Calu3 (cell line): ENCODE measurements around the gene OR2S2. TPM values are rescaled to one million over a fixed set of nuclear protein-coding genes. Genes with fewer than 3 reads are reported as not detected.
"Not testable (repeated sequence)": the region's sequence is repeated elsewhere in the genome, so short reads cannot be mapped to it uniquely, and the experiment has no call there.

ENCODE experiments used
- BruUV-seq: library from RNA; stranded (reverse); fragments of 400-500 nt; replicated peaks from 2 replicates; lab custom pipeline; 2021; lab: Mats Ljungman, UMichigan
- CTCF ChIA-PET: fragments of 300-600 bp; sonication (Branson Sonifier 250); formaldehyde crosslinking; loops from one replicate; lab custom pipeline; 2022; ENCODE audit warnings: antibody characterized with exemption; lab: Charles Lee
- DNase-seq: peaks from one replicate; pipeline ENCODE4 v3.0.0; 2022
- H3K27ac Mint-ChIP-seq: one replicate; pipeline ENCODE4 v1.8.0; 2022; ENCODE audit warnings: mixed read lengths; ENCODE audit not compliant: unreplicated experiment
- H3K27me3 Mint-ChIP-seq: one replicate; pipeline ENCODE4 v1.8.0; 2022; ENCODE audit warnings: mixed read lengths; ENCODE audit not compliant: unreplicated experiment
- H3K36me3 Mint-ChIP-seq: one replicate; pipeline ENCODE4 v1.8.0; 2022; ENCODE audit warnings: mild to moderate bottlenecking, moderate library complexity, mixed read lengths; ENCODE audit not compliant: insufficient read depth, unreplicated experiment
- H3K4me1 Mint-ChIP-seq: one replicate; pipeline ENCODE4 v1.8.0; 2022; ENCODE audit warnings: mild to moderate bottlenecking, low read depth, mixed read lengths; ENCODE audit not compliant: unreplicated experiment
- H3K4me3 Mint-ChIP-seq: one replicate; pipeline ENCODE4 v1.8.0; 2022; ENCODE audit warnings: mild to moderate bottlenecking, low read depth, moderate library complexity, mixed read lengths; ENCODE audit not compliant: unreplicated experiment
- H3K9me3 Mint-ChIP-seq: one replicate; pipeline ENCODE4 v1.8.0; 2022; ENCODE audit warnings: low read depth, mixed read lengths; ENCODE audit not compliant: unreplicated experiment
- CTCF ChIP-seq: fragments of 200-600 bp; IDR thresholded peaks from one replicate; pipeline ENCODE4 v1.8.0; 2022; ENCODE audit warnings: antibody characterized with exemption; ENCODE audit not compliant: unreplicated experiment
- intact Hi-C: fragments of 100-400 bp; cut with micrococcal nuclease; formaldehyde crosslinking; loops from one replicate; pipeline ENCODE4 v1.10.0; 2022; ENCODE audit not compliant: unreplicated experiment
- total RNA-seq: library from RNA; stranded (reverse); gene quantifications from 2 replicates; pipeline ENCODE4 v1.2.3, GENCODE V29; 2022

OR2S2 gene
- total RNA-seq, 1 experiment from 2014 or later = not detected

- Mint-ChIP-seq H3K9me3 (no peaks in the 10 kb centered on the region), H3K4me3 (no peak overlapping the region), H3K4me1 (no peaks in the 10 kb centered on the region), H3K36me3 (no peaks in the 10 kb centered on the region), H3K27ac (no peak overlapping the region), H3K27me3 (no peaks in the 10 kb centered on the region)
- no peak for TF ChIP-seq CTCF
- no peak for DNase-seq
- intact Hi-C loops = no loop called here
- no TSS peak for BruUV-seq
- CTCF ChIA-PET = no interaction called here
These were observed 40.7 kb downstream of the OR2S2 start for GRCh38 chr9:35917261-35917660.

GRCh38 chr9:35915681-35916294 is 42.2 kb downstream of the OR2S2 start:
- H3K27me3 Mint-ChIP-seq = no peaks in the 10 kb centered on the region
- intact Hi-C loops = no loop called here
- H3K4me1 Mint-ChIP-seq = peaks cover 3% of the 10 kb centered on the region
- no peaks in the 10 kb centered on the region for H3K9me3 Mint-ChIP-seq
- BruUV-seq = no TSS peak
- CTCF ChIA-PET = no interaction called here
- no peak for TF ChIP-seq CTCF
- no peak overlapping the region for H3K27ac Mint-ChIP-seq
- H3K4me3 Mint-ChIP-seq = no peak overlapping the region
- H3K36me3 Mint-ChIP-seq = no peaks in the 10 kb centered on the region
- no peak for DNase-seq

- peak; percentile 21 for DNase-seq
- Mint-ChIP-seq H3K36me3 (no peaks in the 10 kb centered on the region), H3K27me3 (no peaks in the 10 kb centered on the region), H3K4me1 (peaks cover 8% of the 10 kb centered on the region), H3K9me3 (no peaks in the 10 kb centered on the region), H3K4me3 (no peak overlapping the region), H3K27ac (no peak overlapping the region)
- no TSS peak for BruUV-seq
- intact Hi-C loops = no loop called here
- TF ChIP-seq CTCF = no peak
- CTCF ChIA-PET = no interaction called here
These were observed 43.6 kb downstream of the OR2S2 start for GRCh38 chr9:35914301-35914807.

- H3K4me3 Mint-ChIP-seq, intact Hi-C loops, H3K9me3 Mint-ChIP-seq, H3K36me3 Mint-ChIP-seq, CTCF ChIA-PET, BruUV-seq, DNase-seq, H3K27me3 Mint-ChIP-seq, H3K27ac Mint-ChIP-seq: not testable (repeated sequence)
- peaks cover 16% of the 10 kb centered on the region for H3K4me1 Mint-ChIP-seq
These were observed 44.5 kb downstream of the OR2S2 start for GRCh38 chr9:35913429-35913828.

- H3K4me1 Mint-ChIP-seq = peaks cover 21% of the 10 kb centered on the region
- BruUV-seq = no TSS peak
- H3K27me3 Mint-ChIP-seq = no peaks in the 10 kb centered on the region
- no peak for TF ChIP-seq CTCF
- no peak overlapping the region for H3K4me3 Mint-ChIP-seq
- DNase-seq = no peak
- intact Hi-C loops = no loop called here
- CTCF ChIA-PET = no interaction called here
- H3K27ac Mint-ChIP-seq = no peak overlapping the region
- no peaks in the 10 kb centered on the region for H3K9me3 Mint-ChIP-seq
- H3K36me3 Mint-ChIP-seq = no peaks in the 10 kb centered on the region
These were observed 45.1 kb downstream of the OR2S2 start for GRCh38 chr9:35912791-35913400.
